ENCODE results near the gene FRMD4A.

DNA sequence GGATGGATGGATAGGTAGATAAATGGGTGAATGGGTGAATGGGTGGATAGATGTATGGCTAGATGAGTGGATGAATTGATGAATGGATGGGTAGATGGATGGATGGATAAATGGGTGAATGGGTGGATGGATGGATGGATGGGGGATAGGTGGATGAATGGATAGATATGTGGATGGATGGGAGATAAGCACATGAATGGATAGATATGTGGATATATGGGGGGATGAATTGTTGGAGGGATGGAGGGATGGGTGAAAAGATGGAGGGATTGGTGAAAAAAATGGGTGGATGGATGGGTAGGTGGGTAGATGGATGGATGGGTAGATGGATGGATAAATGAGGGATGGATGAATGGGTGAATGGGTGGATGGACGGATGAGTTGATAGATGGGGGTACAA is 196.4 kb downstream of the FRMD4A start:
- TF ChIP-seq YY1 (IDR thresholded peaks at IDR 0.05; ENCODE audit: low read depth) (no peak), EP300 (IDR thresholded peaks at IDR 0.05; ENCODE audit: borderline replicate concordance) (no peak), TAF1 (IDR thresholded peaks at IDR 0.05; ENCODE audit: low read depth) (no peak), ZBTB7A (IDR thresholded peaks at IDR 0.05; ENCODE audit: low read depth) (no peak), RAD21 (IDR thresholded peaks at IDR 0.05; ENCODE audit: low read depth) (no peak), CREB1 (IDR thresholded peaks at IDR 0.05; ENCODE audit: low read depth) (no peak), EGR1 (IDR thresholded peaks at IDR 0.05) (no peak), TEAD4 (IDR thresholded peaks at IDR 0.05) (no peak), CEBPB (IDR thresholded peaks at IDR 0.05) (no peak), TCF12 (IDR thresholded peaks at IDR 0.05; ENCODE audit: low read depth) (no peak), FOXM1 (IDR thresholded peaks at IDR 0.05; ENCODE audit: borderline replicate concordance, low read depth) (no peak)
- TF ChIP-seq, protein P1, sequence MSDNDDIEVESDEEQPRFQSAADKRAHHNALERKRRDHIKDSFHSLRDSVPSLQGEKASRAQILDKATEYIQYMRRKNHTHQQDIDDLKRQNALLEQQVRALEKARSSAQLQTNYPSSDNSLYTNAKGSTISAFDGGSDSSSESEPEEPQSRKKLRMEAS (IDR thresholded peaks at IDR 0.05): no peak
- TF ChIP-seq, protein P2, sequence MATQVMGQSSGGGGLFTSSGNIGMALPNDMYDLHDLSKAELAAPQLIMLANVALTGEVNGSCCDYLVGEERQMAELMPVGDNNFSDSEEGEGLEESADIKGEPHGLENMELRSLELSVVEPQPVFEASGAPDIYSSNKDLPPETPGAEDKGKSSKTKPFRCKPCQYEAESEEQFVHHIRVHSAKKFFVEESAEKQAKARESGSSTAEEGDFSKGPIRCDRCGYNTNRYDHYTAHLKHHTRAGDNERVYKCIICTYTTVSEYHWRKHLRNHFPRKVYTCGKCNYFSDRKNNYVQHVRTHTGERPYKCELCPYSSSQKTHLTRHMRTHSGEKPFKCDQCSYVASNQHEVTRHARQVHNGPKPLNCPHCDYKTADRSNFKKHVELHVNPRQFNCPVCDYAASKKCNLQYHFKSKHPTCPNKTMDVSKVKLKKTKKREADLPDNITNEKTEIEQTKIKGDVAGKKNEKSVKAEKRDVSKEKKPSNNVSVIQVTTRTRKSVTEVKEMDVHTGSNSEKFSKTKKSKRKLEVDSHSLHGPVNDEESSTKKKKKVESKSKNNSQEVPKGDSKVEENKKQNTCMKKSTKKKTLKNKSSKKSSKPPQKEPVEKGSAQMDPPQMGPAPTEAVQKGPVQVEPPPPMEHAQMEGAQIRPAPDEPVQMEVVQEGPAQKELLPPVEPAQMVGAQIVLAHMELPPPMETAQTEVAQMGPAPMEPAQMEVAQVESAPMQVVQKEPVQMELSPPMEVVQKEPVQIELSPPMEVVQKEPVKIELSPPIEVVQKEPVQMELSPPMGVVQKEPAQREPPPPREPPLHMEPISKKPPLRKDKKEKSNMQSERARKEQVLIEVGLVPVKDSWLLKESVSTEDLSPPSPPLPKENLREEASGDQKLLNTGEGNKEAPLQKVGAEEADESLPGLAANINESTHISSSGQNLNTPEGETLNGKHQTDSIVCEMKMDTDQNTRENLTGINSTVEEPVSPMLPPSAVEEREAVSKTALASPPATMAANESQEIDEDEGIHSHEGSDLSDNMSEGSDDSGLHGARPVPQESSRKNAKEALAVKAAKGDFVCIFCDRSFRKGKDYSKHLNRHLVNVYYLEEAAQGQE (IDR thresholded peaks at IDR 0.05; ENCODE audit: low read depth): no peak
- TF ChIP-seq, protein P3, sequence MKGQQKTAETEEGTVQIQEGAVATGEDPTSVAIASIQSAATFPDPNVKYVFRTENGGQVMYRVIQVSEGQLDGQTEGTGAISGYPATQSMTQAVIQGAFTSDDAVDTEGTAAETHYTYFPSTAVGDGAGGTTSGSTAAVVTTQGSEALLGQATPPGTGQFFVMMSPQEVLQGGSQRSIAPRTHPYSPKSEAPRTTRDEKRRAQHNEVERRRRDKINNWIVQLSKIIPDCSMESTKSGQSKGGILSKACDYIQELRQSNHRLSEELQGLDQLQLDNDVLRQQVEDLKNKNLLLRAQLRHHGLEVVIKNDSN (IDR thresholded peaks at IDR 0.05): no peak

Measured in Ishikawa (cell line).